Measurements from ENCODE around the gene SPATA7.

Gene SPATA7

GRCh38 chr14:88452231-88452630 is 66.8 kb downstream of the SPATA7 start:
- DNase-seq (ENCODE audit: low spot score) (no peak), ATAC-seq (ENCODE audit: low read depth) (no peak)
- no peak for TF ChIP-seq CTCF (IDR thresholded peaks at IDR 0.05; ENCODE audit: poor library complexity, severe bottlenecking)
- H3K4me1 ChIP-seq (ENCODE audit: insufficient read depth, poor library complexity, severe bottlenecking): no peaks in the 10 kb centered on the region
- H3K36me3 ChIP-seq (ENCODE audit: low read depth): no peaks in the 10 kb centered on the region; the same call in 1 of the 2 replicates
- no peak overlapping the region for H3K27ac ChIP-seq (ENCODE audit: poor library complexity, severe bottlenecking)
- no peak overlapping the region for H3K4me3 ChIP-seq (ENCODE audit: severe bottlenecking)
- H3K27me3 ChIP-seq (ENCODE audit: insufficient read depth, poor library complexity, severe bottlenecking): no peaks in the 10 kb centered on the region
- peaks cover 2% of the 10 kb centered on the region for H3K9me3 ChIP-seq (ENCODE audit: severe bottlenecking)

GRCh38 chr14:88454886-88455285 is 69.4 kb downstream of the SPATA7 start:
- ATAC-seq (ENCODE audit: low read depth) (no peak), DNase-seq (ENCODE audit: low spot score) (no peak)
- Histone ChIP-seq H3K4me3 (ENCODE audit: severe bottlenecking) (no peak overlapping the region), H3K36me3 (ENCODE audit: low read depth) (no peaks in the 10 kb centered on the region; the same call in 1 of the 2 replicates), H3K9me3 (ENCODE audit: severe bottlenecking) (peaks cover 2% of the 10 kb centered on the region), H3K27ac (ENCODE audit: poor library complexity, severe bottlenecking) (no peak overlapping the region), H3K4me1 (ENCODE audit: insufficient read depth, poor library complexity, severe bottlenecking) (no peaks in the 10 kb centered on the region), H3K27me3 (ENCODE audit: insufficient read depth, poor library complexity, severe bottlenecking) (no peaks in the 10 kb centered on the region)
- TF ChIP-seq CTCF (IDR thresholded peaks at IDR 0.05; ENCODE audit: poor library complexity, severe bottlenecking): no peak

- no peak for DNase-seq (ENCODE audit: low spot score)
- peaks cover 4% of the 10 kb centered on the region for H3K4me1 ChIP-seq (ENCODE audit: insufficient read depth, poor library complexity, severe bottlenecking)
- no peaks in the 10 kb centered on the region for H3K27me3 ChIP-seq (ENCODE audit: insufficient read depth, poor library complexity, severe bottlenecking)
- peaks cover 24% of the 10 kb centered on the region for H3K36me3 ChIP-seq (ENCODE audit: low read depth)
- TF ChIP-seq CTCF (IDR thresholded peaks at IDR 0.05; ENCODE audit: poor library complexity, severe bottlenecking): peak; percentile 35
- H3K4me3 ChIP-seq (ENCODE audit: severe bottlenecking): no peak overlapping the region
- no peaks in the 10 kb centered on the region for H3K9me3 ChIP-seq (ENCODE audit: severe bottlenecking)
- ATAC-seq (ENCODE audit: low read depth): no peak
- H3K27ac ChIP-seq (ENCODE audit: poor library complexity, severe bottlenecking): no peak overlapping the region
These were observed 77.9 kb downstream of the SPATA7 start for GRCh38 chr14:88463318-88463717.

- no peak overlapping the region for H3K4me3 ChIP-seq (ENCODE audit: severe bottlenecking)
- H3K36me3 ChIP-seq (ENCODE audit: low read depth): peaks cover 58% of the 10 kb centered on the region
- DNase-seq (ENCODE audit: low spot score): no peak
- no peaks in the 10 kb centered on the region for H3K27me3 ChIP-seq (ENCODE audit: insufficient read depth, poor library complexity, severe bottlenecking)
- no peak for TF ChIP-seq CTCF (IDR thresholded peaks at IDR 0.05; ENCODE audit: poor library complexity, severe bottlenecking)
- H3K4me1 ChIP-seq (ENCODE audit: insufficient read depth, poor library complexity, severe bottlenecking): peaks cover 4% of the 10 kb centered on the region
- ATAC-seq (ENCODE audit: low read depth): peak; percentile 93
- H3K9me3 ChIP-seq (ENCODE audit: severe bottlenecking): no peaks in the 10 kb centered on the region
- H3K27ac ChIP-seq (ENCODE audit: poor library complexity, severe bottlenecking): no peak overlapping the region
These were observed 82.9 kb downstream of the SPATA7 start for GRCh38 chr14:88468406-88468805.

GRCh38 chr14:88470542-88471440 is 85.3 kb downstream of the SPATA7 start:
- no peaks in the 10 kb centered on the region for H3K27me3 ChIP-seq (ENCODE audit: insufficient read depth, poor library complexity, severe bottlenecking)
- peaks cover 72% of the 10 kb centered on the region for H3K36me3 ChIP-seq (ENCODE audit: low read depth)
- peaks cover 4% of the 10 kb centered on the region for H3K4me1 ChIP-seq (ENCODE audit: insufficient read depth, poor library complexity, severe bottlenecking)
- H3K9me3 ChIP-seq (ENCODE audit: severe bottlenecking): no peaks in the 10 kb centered on the region
- no peak for TF ChIP-seq CTCF (IDR thresholded peaks at IDR 0.05; ENCODE audit: poor library complexity, severe bottlenecking)
- no peak overlapping the region for H3K4me3 ChIP-seq (ENCODE audit: severe bottlenecking)
- no peak overlapping the region for H3K27ac ChIP-seq (ENCODE audit: poor library complexity, severe bottlenecking)
- DNase-seq (ENCODE audit: low spot score) (no peak), ATAC-seq (ENCODE audit: low read depth) (no peak)

All from RWPE2 (cell line).